Glutamatergic neuron (in vitro differentiated cells): Measurements from ENCODE around the gene LAMTOR2. TPM values are rescaled to one million over a fixed set of nuclear protein-coding genes. Genes with fewer than 3 reads are reported as not detected.
A peak's percentile ranks its signal among the peaks of the same experiment; 100 is the strongest.

Experiments
- DNase-seq: peaks from one replicate; pipeline ENCODE4 v3.0.0; 2022
- H3K27ac Mint-ChIP-seq: one replicate; pipeline ENCODE4 v1.8.0; 2020; ENCODE audit warnings: mild to moderate bottlenecking, mixed read lengths, inconsistent platforms; ENCODE audit not compliant: unreplicated experiment
- H3K27me3 Mint-ChIP-seq: one replicate; pipeline ENCODE4 v1.8.0; 2020; ENCODE audit warnings: mild to moderate bottlenecking, moderate library complexity, mixed read lengths, inconsistent platforms; ENCODE audit not compliant: unreplicated experiment
- H3K36me3 Mint-ChIP-seq: one replicate; pipeline ENCODE4 v1.8.0; 2020; ENCODE audit warnings: mild to moderate bottlenecking, mixed read lengths, inconsistent platforms; ENCODE audit not compliant: unreplicated experiment
- H3K4me1 Mint-ChIP-seq: one replicate; pipeline ENCODE4 v1.8.0; 2020; ENCODE audit warnings: mild to moderate bottlenecking, low read depth, mixed read lengths, inconsistent platforms; ENCODE audit not compliant: unreplicated experiment
- H3K4me3 Mint-ChIP-seq: one replicate; pipeline ENCODE4 v1.8.0; 2020; ENCODE audit warnings: mild to moderate bottlenecking, mixed read lengths, inconsistent platforms; ENCODE audit not compliant: unreplicated experiment
- H3K9me3 Mint-ChIP-seq: one replicate; pipeline ENCODE4 v1.8.0; 2020; ENCODE audit warnings: mild to moderate bottlenecking, moderate library complexity, mixed read lengths, inconsistent platforms; ENCODE audit not compliant: unreplicated experiment
- total RNA-seq: library from RNA; stranded (reverse); fragmentation: NEBNext Ultra II Directional; extraction: Animal tissue kit (Norgen Biotek cat#: 25700); gene quantifications from one replicate; pipeline ENCODE4 v1.2.1, GENCODE V29; 2021; ENCODE audit not compliant: unreplicated experiment
- TF ChIP-seq, protein P1 (sequence below): fragments of 200-600 bp; sonication (generic); IDR thresholded peaks from one replicate; pipeline ENCODE4 v1.5.0; 2021; ENCODE audit not compliant: partially characterized antibody, unreplicated experiment

LAMTOR2 gene
- total RNA-seq, 1 donor from 2014 or later: 47.0 TPM

DNA sequence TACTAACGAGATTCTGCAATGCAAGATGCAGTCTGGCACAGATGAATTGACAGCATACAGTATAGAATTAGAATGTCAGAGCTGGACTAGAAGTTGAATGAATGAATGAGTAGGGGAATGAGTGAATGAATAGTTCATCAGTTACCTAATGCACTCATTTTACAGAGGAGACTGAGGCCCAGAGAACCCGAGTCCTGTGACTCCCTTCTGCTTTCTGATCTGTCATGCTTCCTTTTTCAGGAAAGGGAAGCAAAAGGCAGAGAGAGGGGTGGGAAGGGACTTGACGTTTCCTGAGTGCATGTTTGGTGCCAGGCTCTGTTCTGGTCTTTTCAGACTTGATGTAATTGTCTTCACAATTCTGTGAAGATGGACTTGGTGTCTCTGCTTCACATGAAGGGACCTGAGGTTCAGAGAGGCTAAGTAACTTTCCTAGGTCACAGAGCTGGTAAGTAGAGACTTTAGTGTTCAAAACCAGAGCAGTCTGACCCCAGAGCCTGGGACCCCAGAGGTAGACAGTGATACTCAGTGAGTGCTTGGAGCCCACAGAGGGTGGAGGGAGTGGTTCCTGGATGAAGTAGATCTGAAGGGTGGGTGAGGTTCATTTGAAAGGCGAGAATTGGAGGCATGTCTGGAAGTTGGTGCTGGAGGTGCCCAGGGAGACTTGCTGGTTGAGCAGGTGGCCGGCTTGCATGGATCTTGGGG lies 35.7 kb downstream of the LAMTOR2 start:
- Mint-ChIP-seq H3K27me3 (no peaks in the 10 kb centered on the region), H3K4me1 (peaks cover 15% of the 10 kb centered on the region), H3K27ac (peak overlapping the region; percentile 80), H3K4me3 (peak overlapping the region; percentile 53), H3K36me3 (no peaks in the 10 kb centered on the region), H3K9me3 (peaks cover 3% of the 10 kb centered on the region)
- DNase-seq: no peak
- TF ChIP-seq, protein P1, sequence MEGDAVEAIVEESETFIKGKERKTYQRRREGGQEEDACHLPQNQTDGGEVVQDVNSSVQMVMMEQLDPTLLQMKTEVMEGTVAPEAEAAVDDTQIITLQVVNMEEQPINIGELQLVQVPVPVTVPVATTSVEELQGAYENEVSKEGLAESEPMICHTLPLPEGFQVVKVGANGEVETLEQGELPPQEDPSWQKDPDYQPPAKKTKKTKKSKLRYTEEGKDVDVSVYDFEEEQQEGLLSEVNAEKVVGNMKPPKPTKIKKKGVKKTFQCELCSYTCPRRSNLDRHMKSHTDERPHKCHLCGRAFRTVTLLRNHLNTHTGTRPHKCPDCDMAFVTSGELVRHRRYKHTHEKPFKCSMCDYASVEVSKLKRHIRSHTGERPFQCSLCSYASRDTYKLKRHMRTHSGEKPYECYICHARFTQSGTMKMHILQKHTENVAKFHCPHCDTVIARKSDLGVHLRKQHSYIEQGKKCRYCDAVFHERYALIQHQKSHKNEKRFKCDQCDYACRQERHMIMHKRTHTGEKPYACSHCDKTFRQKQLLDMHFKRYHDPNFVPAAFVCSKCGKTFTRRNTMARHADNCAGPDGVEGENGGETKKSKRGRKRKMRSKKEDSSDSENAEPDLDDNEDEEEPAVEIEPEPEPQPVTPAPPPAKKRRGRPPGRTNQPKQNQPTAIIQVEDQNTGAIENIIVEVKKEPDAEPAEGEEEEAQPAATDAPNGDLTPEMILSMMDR: no peak

DNA sequence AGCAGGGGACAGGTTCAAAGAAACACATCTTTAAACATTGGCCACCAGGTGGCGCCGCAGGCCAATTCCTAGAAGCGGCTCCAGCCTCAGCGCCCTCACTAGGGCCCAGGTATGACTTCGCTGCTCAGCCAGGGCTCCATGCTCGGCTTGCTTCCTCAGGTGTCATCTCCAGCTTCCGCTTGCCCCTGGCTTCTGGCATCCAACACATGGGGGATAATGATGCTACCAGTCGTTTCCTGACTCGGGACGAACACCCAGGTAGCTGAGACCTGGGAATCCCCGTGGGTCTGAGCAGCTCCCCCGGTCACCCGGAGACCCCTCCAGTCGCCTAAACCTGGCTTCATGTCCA lies 36.2 kb downstream of the LAMTOR2 start:
- Mint-ChIP-seq H3K27me3 (no peaks in the 10 kb centered on the region), H3K4me3 (peak overlapping the region; percentile 53)
- DNase-seq: peak; percentile 89

DNA sequence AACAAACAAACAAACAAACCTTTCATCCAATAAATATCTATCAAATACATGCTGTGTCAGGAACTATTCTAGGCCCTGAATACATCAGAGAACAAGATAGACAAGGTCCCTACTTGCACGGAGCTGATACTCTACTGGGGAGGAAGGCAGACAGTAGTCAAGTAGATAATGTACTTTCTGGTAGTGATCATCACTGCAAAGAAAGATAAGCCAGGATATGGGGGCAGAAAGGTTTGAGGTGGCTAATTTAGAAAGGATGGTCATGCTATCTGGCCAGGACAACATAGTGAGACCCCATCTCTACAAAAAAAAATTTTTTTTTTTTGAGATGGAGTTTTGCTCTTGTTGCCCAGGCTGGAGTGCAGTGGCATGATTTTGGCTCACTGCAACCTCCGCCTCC lies 37.0 kb downstream of the LAMTOR2 start:
- no peaks in the 10 kb centered on the region for H3K27me3 Mint-ChIP-seq
- no peak overlapping the region for H3K4me3 Mint-ChIP-seq
- no peak overlapping the region for H3K27ac Mint-ChIP-seq
- TF ChIP-seq, protein P1: no peak
- DNase-seq: no peak
- peaks cover 18% of the 10 kb centered on the region for H3K4me1 Mint-ChIP-seq
- peaks cover 5% of the 10 kb centered on the region for H3K9me3 Mint-ChIP-seq
- H3K36me3 Mint-ChIP-seq: no peaks in the 10 kb centered on the region

More for the DNA sequence above, 36.2 kb downstream of the LAMTOR2 start:
- peaks cover 2% of the 10 kb centered on the region for H3K9me3 Mint-ChIP-seq
- no peaks in the 10 kb centered on the region for H3K36me3 Mint-ChIP-seq
- H3K27ac Mint-ChIP-seq: peak overlapping the region; percentile 80
- peaks cover 13% of the 10 kb centered on the region for H3K4me1 Mint-ChIP-seq
- TF ChIP-seq, protein P1: peak; percentile 92

DNA sequence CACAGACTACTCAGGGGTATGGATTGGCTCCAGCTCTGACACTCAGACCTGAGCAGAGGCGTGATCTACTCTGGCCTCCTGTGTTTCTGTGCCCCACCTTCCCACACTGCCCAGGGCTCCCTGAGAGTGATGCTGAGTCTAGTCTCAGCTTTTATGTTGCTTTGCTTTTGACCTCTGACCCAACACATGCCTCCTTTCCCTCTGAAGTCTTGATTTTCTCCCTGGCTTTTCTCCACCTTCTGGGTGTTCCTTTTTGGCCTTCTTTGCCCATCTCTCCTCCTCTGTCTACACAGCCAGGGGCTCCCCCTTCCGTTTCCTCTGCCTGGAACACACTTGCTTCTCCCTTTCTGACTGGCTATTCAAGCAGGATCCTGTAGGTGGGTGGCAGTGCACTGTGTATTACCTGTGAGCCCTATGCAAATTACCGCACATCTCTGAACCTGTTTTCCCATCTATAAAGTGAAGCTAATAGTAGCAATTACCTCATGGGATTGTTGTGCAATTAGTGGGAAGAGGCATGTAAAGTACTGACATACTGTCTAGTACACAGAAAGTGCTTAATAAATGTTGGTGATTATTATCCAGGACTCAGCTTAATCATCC lies 41.4 kb downstream of the LAMTOR2 start:
- Mint-ChIP-seq H3K27ac (peak overlapping the region; percentile 49), H3K36me3 (no peaks in the 10 kb centered on the region), H3K4me3 (peak overlapping the region; percentile 35), H3K4me1 (peaks cover 26% of the 10 kb centered on the region), H3K27me3 (peaks cover 4% of the 10 kb centered on the region), H3K9me3 (peaks cover 14% of the 10 kb centered on the region)
- TF ChIP-seq, protein P1: no peak
- DNase-seq: no peak
